ENCODE results near the gene TMSB4X. TPM values are rescaled to one million over a fixed set of nuclear protein-coding genes. Genes with fewer than 3 reads are reported as not detected.

Gene TMSB4X
- total and polyA plus RNA-seq, 2 donors (not counting 3 experiments of a cell fraction or from before 2014, with no cell fraction given): 4,136 to 6,858 TPM

GRCh38 chrX:12975991-12976558, 1.2 kb downstream of the TMSB4X start:
- no peaks in the 10 kb centered on the region for H3K27me3 ChIP-seq (ENCODE audit: control insufficient read depth in 2 of 2, insufficient read depth in 2 of 2, low read length in 2 of 2)
- DNase-seq (ENCODE audit: low read depth, low spot score) (no peak), FAIRE-seq (no peak)
- H3K9me1 ChIP-seq (replicated peaks; ENCODE audit: control insufficient read depth, extremely low read depth, insufficient read depth, low read length): no peaks in the 10 kb centered on the region
- no peak overlapping the region for H2AFZ ChIP-seq (ENCODE audit: low read depth, low read length)
- no peaks in the 10 kb centered on the region for H3K9me3 ChIP-seq (replicated peaks; ENCODE audit: control insufficient read depth, insufficient read depth, low read length)
- dilution Hi-C loops (cut with MboI; ENCODE audit: extremely low pct_ligation_motif_present, low sequenced_read_pairs): no loop called here
- H3K9ac ChIP-seq (replicated peaks; ENCODE audit: extremely low read depth, insufficient read depth, low read length): peak overlapping the region; percentile 100
- intact Hi-C loops (cut with micrococcal nuclease): no loop called here
- H3K79me2 ChIP-seq (ENCODE audit: control insufficient read depth, insufficient read depth, low read length): peaks cover 32% of the 10 kb centered on the region
- H3K27ac ChIP-seq (ENCODE audit: insufficient read depth, low read depth, low read length): peak overlapping the region; percentile 88
- TSS peak; percentile 66 for BruUV-seq (replicated peaks)
- H3K4me1 ChIP-seq (ENCODE audit: control insufficient read depth, extremely low read depth, insufficient read depth, low read length): peaks cover 36% of the 10 kb centered on the region
- H3K4me2 ChIP-seq (ENCODE audit: insufficient read depth, low read length): no peak overlapping the region
- peaks cover 0 to 2% of the 10 kb centered on the region in 2 experiments for H3K36me3 ChIP-seq (ENCODE audit: control insufficient read depth in 2 of 2, extremely low read depth in 1 of 2, insufficient read depth in 2 of 2, low read length in 2 of 2)
- ChIA-PET CTCF (interaction anchor here (0.6 to 3.2 kb wide), 3 partner anchors 29 to 218 kb away, joined by 3 to 23 read pairs (median 4); no protein-coding TSS in a partner anchor), POLR2A (interaction anchor here (0.7 to 2.2 kb wide), 4 partner anchors 27 to 312 kb away, joined by 3 to 18 read pairs (median 8); no protein-coding TSS in a partner anchor)
- no peaks in the 10 kb centered on the region for H4K20me1 ChIP-seq (replicated peaks; ENCODE audit: control insufficient read depth, extremely low read depth, insufficient read depth, low read length)
- TF ChIP-seq POLR2AphosphoS5 (IDR thresholded peaks at IDR 0.05; ENCODE audit: insufficient read depth, low read depth, low read length): peak; percentile 9
- TF ChIP-seq, protein P1, sequence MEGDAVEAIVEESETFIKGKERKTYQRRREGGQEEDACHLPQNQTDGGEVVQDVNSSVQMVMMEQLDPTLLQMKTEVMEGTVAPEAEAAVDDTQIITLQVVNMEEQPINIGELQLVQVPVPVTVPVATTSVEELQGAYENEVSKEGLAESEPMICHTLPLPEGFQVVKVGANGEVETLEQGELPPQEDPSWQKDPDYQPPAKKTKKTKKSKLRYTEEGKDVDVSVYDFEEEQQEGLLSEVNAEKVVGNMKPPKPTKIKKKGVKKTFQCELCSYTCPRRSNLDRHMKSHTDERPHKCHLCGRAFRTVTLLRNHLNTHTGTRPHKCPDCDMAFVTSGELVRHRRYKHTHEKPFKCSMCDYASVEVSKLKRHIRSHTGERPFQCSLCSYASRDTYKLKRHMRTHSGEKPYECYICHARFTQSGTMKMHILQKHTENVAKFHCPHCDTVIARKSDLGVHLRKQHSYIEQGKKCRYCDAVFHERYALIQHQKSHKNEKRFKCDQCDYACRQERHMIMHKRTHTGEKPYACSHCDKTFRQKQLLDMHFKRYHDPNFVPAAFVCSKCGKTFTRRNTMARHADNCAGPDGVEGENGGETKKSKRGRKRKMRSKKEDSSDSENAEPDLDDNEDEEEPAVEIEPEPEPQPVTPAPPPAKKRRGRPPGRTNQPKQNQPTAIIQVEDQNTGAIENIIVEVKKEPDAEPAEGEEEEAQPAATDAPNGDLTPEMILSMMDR (IDR thresholded peaks at IDR 0.05; ENCODE audit: extremely low read depth in 1 of 2, insufficient read depth in 1 of 2, low read depth in 1 of 2, low read length in 2 of 2): no peak
- H3K4me3 ChIP-seq (replicated peaks in 1 of 3; ENCODE audit: insufficient read depth in 1 of 3, low read depth in 1 of 3, low read length in 3 of 3): peak overlapping the region; percentile 96 to 97 (median 96)

All from endothelial cell of umbilical vein (primary cell).